NCI-H1694 (cell line): Measurements from ENCODE around the gene BAIAP2L1.
A peak's percentile ranks its signal among the peaks of the same experiment; 100 is the strongest.

Experiments
- DNase-seq: peaks from one replicate; lab custom pipeline; 2025; lab: John Stamatoyannopoulos, UW

BAIAP2L1 gene

DNA sequence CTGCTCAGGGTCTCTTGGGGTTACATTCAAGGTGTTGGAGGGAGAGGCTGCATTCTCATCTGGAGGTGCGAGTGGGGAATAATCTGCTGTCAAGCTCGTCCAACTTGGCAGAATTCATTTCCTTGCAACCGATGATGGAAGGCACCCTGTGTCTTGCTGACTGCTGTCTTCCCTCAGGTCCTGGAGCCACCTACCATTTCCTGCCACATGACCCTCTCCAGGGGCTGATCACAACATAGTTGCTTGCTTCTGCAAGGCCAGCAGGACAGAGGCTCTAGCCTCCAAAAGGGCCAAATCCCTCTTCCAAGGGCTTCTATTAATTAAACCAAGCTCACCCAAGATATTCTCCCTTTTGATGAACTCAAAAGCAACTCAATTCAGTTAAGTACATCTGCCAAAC lies 133.6 kb downstream of the BAIAP2L1 start:
- DNase-seq = no peak

DNA sequence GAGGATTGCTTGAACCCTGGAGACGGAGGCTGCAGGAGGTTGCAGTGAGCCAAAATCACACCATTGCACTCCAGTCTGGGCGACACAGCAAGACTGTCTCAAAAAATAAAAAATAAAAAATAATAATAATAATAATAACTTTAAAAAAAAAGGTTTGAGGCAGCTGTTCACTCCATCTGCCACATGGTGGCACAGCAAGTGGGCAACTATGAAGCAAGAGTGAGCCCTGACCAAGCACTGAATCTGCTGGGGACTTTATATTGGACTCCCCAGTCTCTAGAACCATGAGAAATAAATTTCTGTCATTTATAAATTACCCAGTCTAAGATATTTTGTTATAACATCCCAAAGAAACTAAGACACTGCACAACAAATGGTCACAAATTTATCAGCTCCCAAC lies 134.1 kb downstream of the BAIAP2L1 start:
- DNase-seq = no peak

DNA sequence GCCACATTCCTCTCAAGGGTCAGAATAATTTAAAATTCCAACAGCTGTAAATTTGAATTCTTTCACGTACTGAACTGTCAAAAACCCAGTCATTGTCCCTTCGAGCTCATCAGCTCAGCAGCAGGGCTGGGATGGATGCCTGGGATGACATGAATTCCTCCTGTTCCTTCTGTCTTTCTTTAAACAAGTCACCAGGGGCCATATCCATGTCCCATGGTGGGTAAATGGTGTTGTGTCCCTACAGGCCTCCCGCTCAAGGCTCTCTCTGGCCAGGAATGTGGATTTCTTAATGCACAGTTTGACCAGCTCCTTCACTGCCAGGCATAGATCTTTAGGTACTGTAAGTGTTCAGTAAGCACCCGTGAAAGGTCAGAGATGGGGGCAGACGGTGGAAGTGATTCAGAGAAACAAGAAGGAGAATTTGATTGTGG lies 135.0 kb downstream of the BAIAP2L1 start:
- DNase-seq = no peak

DNA sequence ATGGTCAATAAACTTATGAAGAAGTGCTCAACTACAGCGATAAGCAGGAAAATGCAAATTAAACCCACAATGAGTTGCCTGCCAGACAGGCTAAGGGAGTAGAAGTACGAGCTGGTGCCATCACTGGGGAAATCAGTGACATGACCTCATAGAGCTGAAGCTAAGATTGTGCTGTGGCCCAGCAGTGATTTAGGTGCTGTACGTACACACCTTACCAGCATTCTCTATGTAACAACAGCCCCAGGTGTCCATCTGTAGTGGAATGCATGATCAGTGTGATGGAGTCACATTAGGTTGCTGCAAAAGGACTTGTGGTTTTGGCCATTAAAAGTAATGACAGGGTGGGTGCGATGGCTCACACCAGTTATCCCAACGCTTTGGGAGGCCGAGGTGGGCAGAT lies 143.2 kb downstream of the BAIAP2L1 start:
- no peak for DNase-seq

DNA sequence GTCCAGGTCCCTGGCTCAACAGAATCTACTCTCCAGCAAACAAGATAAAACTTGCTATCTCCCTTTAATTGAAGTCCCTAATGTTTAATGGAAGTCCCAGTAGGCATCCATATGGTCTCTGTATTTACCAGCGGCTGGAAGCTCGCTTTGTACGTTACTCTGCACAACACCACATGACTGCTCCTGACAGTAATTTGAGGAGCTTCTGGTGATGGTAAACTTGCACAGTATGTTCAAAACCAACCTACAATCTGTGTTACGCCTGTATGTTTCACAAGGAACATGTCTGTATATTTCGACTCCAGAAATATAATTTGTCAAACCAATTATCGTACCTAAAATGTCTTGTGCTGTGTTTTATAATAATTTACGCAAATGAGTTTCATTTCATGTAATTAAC lies 144.5 kb downstream of the BAIAP2L1 start:
- peak; percentile 82 for DNase-seq

DNA sequence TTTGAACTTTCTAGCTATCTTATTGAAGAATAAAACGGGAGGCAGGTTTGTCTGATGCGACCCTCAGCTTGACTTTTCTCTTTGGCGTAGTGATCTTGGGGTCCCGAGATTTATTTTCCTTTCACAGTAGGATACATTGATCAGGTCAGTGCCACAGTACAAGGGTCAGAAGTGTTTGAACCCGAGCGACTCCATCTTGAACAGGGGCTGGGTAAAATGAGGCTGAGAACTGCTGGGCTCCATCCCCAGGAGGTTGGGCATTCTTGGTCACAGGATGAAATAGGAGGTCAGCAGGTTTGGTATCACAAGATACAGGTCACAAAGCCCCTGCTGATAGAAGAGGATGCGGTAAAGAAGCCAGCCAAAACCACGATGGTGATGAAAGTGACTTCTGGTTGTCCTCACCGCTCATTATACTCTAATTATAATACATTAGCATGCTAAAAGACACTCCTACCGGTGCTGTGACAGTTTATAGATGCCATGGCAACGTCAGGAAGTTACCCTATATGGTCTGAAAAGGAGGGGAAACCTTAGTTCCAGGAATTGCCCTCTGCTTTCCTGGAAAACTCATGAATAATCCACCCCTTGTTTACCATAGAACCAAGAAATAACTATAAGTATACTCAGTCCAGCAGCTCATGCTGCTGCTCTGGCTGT lies 145.8 kb downstream of the BAIAP2L1 start:
- no peak for DNase-seq

DNA sequence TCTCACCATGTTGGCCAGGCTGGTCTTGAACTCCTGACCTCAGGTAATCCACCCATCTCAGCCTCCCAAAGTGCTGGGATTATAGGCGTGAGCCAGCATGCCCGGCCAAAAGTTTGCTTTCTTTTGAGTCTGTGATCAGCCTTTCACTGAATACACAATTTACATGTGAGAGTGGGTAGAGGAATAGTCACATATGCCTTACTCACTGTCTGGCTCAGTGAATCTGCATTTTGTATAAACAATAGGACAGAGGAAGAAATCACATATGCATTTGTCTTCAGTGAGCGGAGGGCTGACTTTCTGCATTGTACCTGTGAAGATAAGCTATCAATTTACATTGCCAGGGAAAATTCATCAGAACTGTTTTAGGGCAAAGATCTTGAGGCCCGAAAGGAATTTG lies 146.4 kb downstream of the BAIAP2L1 start:
- no peak for DNase-seq

DNA sequence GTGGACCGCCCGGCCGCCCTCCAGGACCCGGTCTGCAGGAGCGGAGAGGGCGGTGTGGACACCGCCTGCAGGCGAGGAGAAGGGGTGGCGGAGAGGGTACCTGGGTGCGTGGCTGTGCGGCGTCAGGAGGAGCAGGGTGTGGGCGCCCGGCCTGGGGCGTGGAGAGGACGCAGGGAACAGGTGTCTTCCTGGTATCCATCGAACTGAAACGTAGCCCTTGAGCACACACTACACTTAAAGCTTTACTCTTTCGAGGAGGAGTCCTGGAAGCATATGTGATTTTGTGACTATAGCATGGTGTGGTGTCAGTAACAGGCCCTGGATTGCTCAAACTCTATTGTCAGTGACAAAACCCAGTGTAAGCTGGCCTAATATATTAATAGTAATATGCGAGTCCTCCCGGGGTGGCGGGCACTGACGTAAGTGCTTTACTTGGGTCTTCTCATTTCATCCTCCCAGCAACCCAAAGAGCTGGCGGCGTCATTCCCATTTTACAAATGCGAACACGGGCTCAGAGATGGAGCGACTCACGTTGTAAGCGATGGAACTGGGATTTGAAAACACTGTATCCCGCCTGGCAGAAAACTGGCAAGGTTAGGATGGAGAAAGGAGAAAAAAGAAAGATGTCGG lies 148.3 kb downstream of the BAIAP2L1 start:
- no peak for DNase-seq

DNA sequence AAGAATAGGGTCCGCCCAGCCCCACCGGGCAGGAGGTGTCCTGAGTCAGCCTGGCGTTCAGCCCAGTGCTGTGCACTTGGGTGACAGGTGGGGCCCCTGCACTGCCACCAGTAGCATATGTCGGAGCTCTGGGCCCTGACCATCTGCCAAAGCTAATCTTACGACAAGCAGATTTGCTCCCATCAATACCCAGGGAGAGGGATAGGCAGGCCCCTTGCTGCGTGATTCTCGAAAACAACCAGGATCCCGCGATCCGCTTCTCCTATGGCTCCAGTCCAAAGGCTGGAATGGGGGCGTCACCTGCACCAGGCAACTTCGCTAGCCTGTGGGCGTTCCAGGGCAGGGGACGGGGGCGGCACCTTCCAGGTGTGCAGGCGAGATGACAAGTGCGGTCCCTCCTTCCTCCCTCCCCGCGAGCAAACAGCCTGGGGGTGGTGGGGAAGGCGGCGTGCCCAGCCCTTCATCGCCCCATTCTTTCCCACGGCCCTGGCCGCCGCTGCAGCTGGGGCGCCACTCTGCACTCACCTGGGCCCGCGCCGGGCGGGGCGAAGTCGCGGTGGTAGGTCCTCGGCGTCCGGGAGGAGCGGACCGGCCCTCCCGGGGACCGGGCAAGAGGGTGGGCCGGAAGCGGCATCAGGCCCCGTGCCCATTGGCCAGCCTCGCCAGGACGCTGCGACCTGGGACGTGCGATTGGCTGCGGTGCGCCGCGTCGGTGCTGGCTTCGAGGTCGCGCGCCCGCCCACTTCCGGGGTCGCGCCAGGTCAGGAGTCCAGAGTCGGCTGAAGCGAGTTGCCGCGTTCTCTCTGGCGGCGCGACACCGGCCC lies 149.1 kb downstream of the BAIAP2L1 start, which contains the start of gene TECPR1:
TSS of gene TECPR1 (minus strand) at position 632 of the 824 bp plus-strand sequence. CDS start 6,086 bp downstream, outside the sequence.
- peak; percentile 95 for DNase-seq

DNA sequence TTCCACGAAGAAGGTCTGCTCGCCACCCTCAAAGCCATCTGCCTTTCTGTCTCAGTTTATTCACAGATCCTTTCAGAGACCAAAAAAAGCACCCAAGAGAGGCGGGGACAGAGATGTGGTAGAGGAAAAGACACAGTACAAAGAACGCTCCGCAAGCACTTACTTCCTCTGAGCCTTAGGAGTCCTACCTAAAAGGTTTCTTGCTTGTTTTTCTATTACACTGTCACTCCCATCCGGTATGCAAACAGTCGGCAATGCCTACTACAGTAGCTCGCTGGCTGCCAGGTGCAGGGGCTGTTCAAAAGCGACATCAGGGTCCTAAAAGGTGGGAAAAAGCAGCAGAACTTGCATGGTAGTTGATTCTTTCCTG lies 149.7 kb downstream of the BAIAP2L1 start:
- no peak for DNase-seq

DNA sequence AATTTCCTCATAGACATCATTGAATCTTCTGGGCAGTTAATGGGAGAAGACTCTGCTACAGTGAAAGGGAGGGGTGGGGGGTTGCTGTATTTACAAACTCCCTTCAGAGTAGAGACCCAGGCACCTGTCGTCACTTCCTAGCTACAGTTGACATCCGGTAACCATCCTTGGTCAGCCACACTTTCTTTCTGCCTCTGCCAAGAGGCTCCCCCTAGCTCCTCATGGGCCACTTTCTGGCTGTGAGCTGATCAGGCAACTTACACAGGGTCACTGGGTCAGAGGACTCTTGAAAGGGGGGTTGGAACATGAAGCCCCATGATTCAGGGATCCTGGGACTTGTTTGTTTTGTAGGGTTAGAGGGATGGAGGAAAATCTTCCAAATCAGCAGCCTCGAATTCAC lies 150.1 kb downstream of the BAIAP2L1 start:
- no peak for DNase-seq

DNA sequence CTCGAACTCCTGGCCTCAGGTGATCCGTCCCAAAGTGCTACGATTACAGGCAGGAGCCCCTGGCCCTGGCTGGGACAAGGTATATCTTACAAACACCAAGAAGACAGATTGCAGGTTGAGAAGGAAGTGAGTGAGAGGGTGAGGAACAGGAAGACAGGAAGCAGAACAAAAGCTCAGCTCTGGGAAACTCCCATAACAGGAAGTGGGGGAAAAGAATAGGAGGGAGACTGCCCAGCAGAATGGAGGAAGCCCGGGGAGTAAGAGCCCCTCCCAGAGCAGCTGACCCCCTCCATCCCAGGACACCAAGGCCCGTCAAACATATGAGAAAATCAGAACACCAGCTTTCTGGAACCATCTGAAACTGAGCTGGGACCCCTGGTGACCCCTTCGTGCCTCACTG lies 151.8 kb downstream of the BAIAP2L1 start:
- no peak for DNase-seq

DNA sequence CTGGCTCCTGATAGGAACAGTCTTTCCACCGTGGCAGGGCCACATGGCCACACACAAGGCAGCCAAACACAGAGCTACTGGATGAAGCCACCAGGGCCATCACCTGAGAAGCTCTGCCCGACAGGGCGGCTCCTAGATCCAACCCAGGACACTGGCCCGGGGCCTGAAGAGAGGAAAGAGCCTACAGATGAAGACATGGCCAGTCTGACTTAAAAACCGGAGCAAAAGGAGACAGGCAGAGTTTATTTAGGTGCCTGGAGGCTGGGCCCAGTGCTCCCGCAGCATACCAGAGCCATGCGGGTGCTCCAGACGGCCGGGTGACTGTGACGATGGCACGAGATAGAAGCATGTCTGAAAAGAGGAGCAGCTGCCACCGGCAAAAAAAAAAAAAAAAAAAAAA lies 152.7 kb downstream of the BAIAP2L1 start:
- DNase-seq = no peak

DNA sequence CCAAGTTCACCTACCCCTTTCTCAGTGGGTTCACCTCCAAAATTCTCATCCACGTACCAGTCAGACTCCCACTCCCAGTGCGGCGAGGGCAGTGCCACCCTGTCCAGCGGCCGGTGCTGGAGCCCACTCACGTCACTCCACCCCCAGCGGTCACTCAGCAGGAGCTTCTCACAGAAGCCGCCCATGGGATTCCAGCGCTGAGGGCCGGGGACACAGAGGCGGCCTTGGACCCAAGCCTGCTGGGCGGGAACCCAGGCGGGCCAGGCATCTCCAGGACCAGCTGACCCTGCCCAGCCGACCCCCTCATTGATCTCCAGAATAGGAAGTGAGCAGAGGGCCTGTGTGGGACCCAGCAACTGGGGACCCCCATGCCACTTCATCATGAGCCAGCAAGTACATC lies 156.0 kb downstream of the BAIAP2L1 start:
- no peak for DNase-seq

DNA sequence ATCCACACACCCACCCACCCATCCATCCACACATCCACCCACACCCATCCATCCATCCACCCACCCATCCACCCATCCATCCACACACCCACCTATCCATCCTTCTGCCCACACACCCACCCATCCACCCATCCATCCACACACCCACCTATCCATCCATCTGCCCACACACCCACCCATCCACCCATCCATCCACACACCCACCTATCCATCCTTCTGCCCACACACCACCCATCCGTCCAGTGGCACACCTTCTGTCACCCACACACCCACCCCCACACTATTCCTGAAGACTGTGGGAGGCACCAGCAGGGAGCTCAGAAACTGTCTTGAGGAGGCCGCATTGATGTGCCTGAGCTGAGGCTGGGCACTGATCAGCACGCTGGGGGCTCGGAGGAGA lies 158.0 kb downstream of the BAIAP2L1 start:
- DNase-seq = no peak

DNA sequence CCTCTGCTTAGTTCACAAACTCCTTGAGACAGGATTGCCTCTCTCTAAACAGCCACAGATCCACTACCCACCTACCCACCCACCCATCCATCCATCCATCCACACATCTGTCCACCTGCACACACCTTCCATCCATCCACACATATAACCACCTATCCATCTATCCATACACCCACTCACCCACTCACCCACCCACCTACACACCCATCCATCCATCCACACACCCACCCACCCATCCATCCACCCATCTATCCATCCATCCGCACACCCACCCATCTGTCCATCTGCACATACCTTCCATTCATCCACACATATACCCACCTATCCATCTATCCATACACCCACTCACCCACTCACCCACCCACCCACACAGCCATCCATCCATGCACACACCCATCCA lies 158.5 kb downstream of the BAIAP2L1 start:
- no peak for DNase-seq

DNA sequence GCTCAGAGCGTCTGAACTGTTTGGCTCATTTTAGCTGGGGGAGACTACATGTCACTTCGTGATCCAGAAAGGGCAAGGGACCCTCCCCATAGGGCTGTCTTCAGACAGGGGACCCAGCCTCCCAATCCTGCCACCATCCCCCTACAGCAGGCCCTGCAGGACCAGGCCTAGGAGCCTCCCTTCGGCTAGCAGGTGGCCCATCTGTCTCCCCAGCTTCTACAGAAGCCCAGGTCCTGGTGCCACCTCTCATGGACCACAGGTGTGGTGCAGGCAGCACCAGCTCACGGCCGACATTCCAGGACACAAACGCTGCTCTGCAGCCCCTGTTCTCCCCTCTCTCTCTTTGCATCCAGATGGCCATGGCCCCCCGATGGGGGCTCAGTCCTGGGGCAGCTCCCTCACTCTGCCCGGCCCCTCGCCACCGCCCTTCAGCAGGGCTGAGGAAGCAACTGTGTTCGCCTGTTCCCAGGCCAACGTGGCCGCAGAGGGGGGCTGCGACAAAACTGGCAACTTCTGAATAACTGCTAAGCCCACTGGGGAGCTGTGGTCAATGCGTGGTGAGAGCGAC lies 159.1 kb downstream of the BAIAP2L1 start:
- DNase-seq = no peak
